ENCODE results near the gene RMI2. TPM values are rescaled to one million over a fixed set of nuclear protein-coding genes. Genes with fewer than 3 reads are reported as not detected.

RMI2 gene
- total and polyA plus RNA-seq, 2 of the 8 experiments (the other 6 are each of a cell fraction or from before 2014, with no cell fraction given), result 58.2 to 96.0 TPM

DNA sequence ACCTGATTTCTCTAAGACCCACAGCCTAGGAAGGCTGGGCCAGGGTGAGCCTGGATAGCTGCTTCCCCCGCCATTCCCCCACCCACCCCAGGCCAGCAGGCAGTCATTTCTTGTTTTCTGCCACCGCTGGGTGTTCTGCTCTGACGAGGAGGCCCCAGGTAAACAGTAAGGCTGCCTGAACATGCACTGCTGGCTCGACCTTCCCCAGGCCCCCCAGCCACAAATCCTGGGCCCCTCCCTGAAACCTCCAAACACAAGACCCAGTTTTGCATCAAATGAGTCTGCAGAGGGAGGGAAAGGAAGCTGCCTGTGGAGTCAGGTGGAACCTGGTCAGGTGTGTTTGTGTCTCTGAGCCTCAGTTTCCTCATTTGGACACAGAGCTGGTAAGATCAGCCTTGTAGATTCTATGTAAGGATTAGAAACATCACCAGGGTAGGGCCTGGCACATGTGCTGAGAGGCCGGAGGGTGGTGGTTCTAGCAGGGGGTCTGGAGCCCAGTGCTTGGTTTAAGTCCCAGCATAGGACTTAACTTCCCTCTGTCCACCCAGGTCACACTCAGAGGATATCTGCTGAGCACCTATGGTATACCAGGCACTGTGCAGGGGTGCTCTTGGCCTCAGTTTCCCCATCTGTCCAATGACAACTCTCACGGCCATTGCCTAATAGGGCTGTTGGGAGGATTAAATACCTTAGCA, 45.2 kb upstream of the RMI2 start:
- Histone ChIP-seq H4K20me1 (replicated peaks in 1 of 2; ENCODE audit: control insufficient read depth in 1 of 2, insufficient read depth in 2 of 2, low read length in 2 of 2) (no peaks in the 10 kb centered on the region), H2BK20ac (ENCODE audit: low read length) (peak overlapping the region; percentile 82; the same call in 1 of the 2 replicates), H4K91ac (replicated peaks; ENCODE audit: insufficient read length, low read length) (no peak overlapping the region), H3K4me1 (replicated peaks in 1 of 4; ENCODE audit: control insufficient read depth in 3 of 4, insufficient read depth in 4 of 4, low read length in 3 of 4) (peaks cover 5 to 9% (median 9%) of the 10 kb centered on the region in 4 experiments), H3K56ac (replicated peaks; ENCODE audit: insufficient read length, low read depth, low read length) (no peak overlapping the region), H2AFZ (ENCODE audit: low read length) (no peak overlapping the region), H2BK120ac (replicated peaks; ENCODE audit: low read depth, low read length) (no peak overlapping the region), H3K9ac (replicated peaks in 1 of 4; ENCODE audit: extremely low read depth in 1 of 4, low read depth in 3 of 4, low read length in 3 of 4) (no peak overlapping the region), H2AK5ac (ENCODE audit: low read depth, low read length) (no peak overlapping the region; the same call in 1 of the 2 replicates), H3K4ac (replicated peaks; ENCODE audit: insufficient read length, low read depth, low read length) (no peak overlapping the region), H3K4me2 (ENCODE audit: insufficient read depth in 1 of 2, low read depth in 2 of 2, low read length in 2 of 2) (no peak overlapping the region), H2BK15ac (ENCODE audit: low read length) (no peak overlapping the region; the same call in 1 of the 2 replicates), H3K23ac (ENCODE audit: insufficient read length) (no peak overlapping the region), H2BK5ac (ENCODE audit: low read depth, low read length) (no peak overlapping the region), H4K5ac (ENCODE audit: insufficient read length, low read depth, low read length) (no peak overlapping the region), H3K27me3 (replicated peaks in 1 of 4; ENCODE audit: control insufficient read depth in 3 of 4, extremely low read depth in 1 of 4, insufficient read depth in 3 of 4, low read length in 3 of 4) (no peaks in the 10 kb centered on the region), H3K23me2 (ENCODE audit: low read depth, low read length) (no peaks in the 10 kb centered on the region), H3K79me2 (ENCODE audit: control insufficient read depth in 1 of 2, insufficient read depth in 2 of 2, low read length in 2 of 2) (no peaks in the 10 kb centered on the region), H3K18ac (ENCODE audit: extremely low read depth, low read length) (no peak overlapping the region), H3K79me1 (ENCODE audit: low read depth, low read length) (no peaks in the 10 kb centered on the region), H3K9me3 (ENCODE audit: insufficient read depth in 2 of 2, low read depth in 1 of 2, low read length in 1 of 2) (no peaks in the 10 kb centered on the region), H4K8ac (ENCODE audit: extremely low read depth, insufficient read depth, low read length) (no peak overlapping the region), H3K4me3 (ENCODE audit: extremely low read depth in 1 of 4, insufficient read depth in 2 of 4, low read depth in 3 of 4, low read length in 4 of 4) (no peak overlapping the region), H3K27ac (ENCODE audit: low read depth, low read length) (no peak overlapping the region), H3K36me3 (ENCODE audit: control insufficient read depth in 2 of 4, insufficient read depth in 4 of 4, low read length in 3 of 4) (no peaks in the 10 kb centered on the region), H2BK12ac (ENCODE audit: low read depth, low read length) (no peak overlapping the region), H3K14ac (ENCODE audit: insufficient read length) (no peak overlapping the region)
- 91% methylated on average over 6 of the region's 6 CpGs; no CpG with 5 or more reads in 1 of the 2 experiments for WGBS, 2 experiments (ENCODE audit: extremely low coverage in 1 of 2, insufficient coverage in 1 of 2, insufficient read length in 1 of 2, insufficient replicate concordance in 2 of 2, low coverage in 1 of 2, low lambda C conversion rate in 2 of 2, missing lambda C conversion rate in 1 of 2)
- ChIA-PET CTCF (ENCODE audit: partially characterized antibody) (interaction anchor here (1.4 to 3.8 kb wide), 2 partner anchors 43 to 56 kb away, joined by 3 to 13 read pairs; partner anchors contain the start of gene SOCS1), POLR2A (ENCODE audit: partially characterized antibody) (no interaction called here)
- FAIRE-seq (no peak), DNase-seq (ENCODE audit: low read depth in 1 of 2, low spot score in 2 of 2) (no peak)
- TF ChIP-seq JUN (IDR thresholded peaks at IDR 0.05; ENCODE audit: low read depth, low read length) (no peak), ZNF274 (IDR thresholded peaks at IDR 0.05; ENCODE audit: borderline replicate concordance, extremely low read depth, low read length) (no peak), SRF (IDR thresholded peaks at IDR 0.05; ENCODE audit: low read depth, low read length) (no peak), SAP30 (IDR thresholded peaks at IDR 0.05; ENCODE audit: insufficient read depth, insufficient replicate concordance, low read length) (no peak), POU5F1 (IDR thresholded peaks at IDR 0.05; ENCODE audit: low read depth, low read length) (no peak), EP300 (IDR thresholded peaks at IDR 0.05; ENCODE audit: borderline replicate concordance in 1 of 2, low read depth in 2 of 2, low read length in 2 of 2) (no peak), HDAC6 (IDR thresholded peaks at IDR 0.05; ENCODE audit: low read depth, low read length) (no peak), SUZ12 (IDR thresholded peaks at IDR 0.05; ENCODE audit: low read length) (no peak), EZH2 (IDR thresholded peaks at IDR 0.05; ENCODE audit: low read depth, low read length, severe bottlenecking) (no peak), CHD1 (IDR thresholded peaks at IDR 0.05; ENCODE audit: low read depth, low read length) (no peak), SIN3A (conservative IDR thresholded peaks at IDR 0.05 in 1 of 2, IDR thresholded peaks at IDR 0.05 in 1 of 2; ENCODE audit: low read depth in 1 of 2, low read length in 2 of 2) (no peak), CHD2 (IDR thresholded peaks at IDR 0.05; ENCODE audit: low read length) (no peak)
